Neural progenitor cell (in vitro differentiated cells): ENCODE data around the gene RUNX1. TPM values are rescaled to one million over a fixed set of nuclear protein-coding genes. Genes with fewer than 3 reads are reported as not detected.

ENCODE experiments used
- DNase-seq: peaks from one replicate; pipeline ENCODE4 v3.0.0-alpha.2; 2016; ENCODE audit warnings: low spot score
- H2AFZ ChIP-seq: fragments of 200-600 bp; sonication (generic); replicated peaks from 2 replicates; pipeline ENCODE4 v1.6.1; 2016; ENCODE audit warnings: antibody characterized with exemption
- H3F3A ChIP-seq: fragments of 200-600 bp; sonication (generic); 2 replicates; pipeline ENCODE4 v1.6.1; 2016; ENCODE audit warnings: antibody characterized with exemption, low read depth
- H3K27ac ChIP-seq: fragments of 200-600 bp; sonication (generic); 2 replicates; pipeline ENCODE4 v1.5.1; 2016; ENCODE audit warnings: mild to moderate bottlenecking
- H3K27me3 ChIP-seq: fragments of 200-600 bp; sonication (generic); 2 replicates; pipeline ENCODE4 v1.6.1; 2016; ENCODE audit warnings: mild to moderate bottlenecking, moderate library complexity
- H3K36me3 ChIP-seq: fragments of 200-600 bp; sonication (generic); 2 replicates; pipeline ENCODE4 v1.5.1; 2016
- H3K4me1 ChIP-seq: fragments of 200-600 bp; sonication (generic); 2 replicates; pipeline ENCODE4 v1.6.1; 2016; ENCODE audit warnings: mixed run types
- H3K4me2 ChIP-seq: fragments of 200-600 bp; sonication (generic); 2 replicates; pipeline ENCODE4 v1.6.1; 2016
- H3K4me3 ChIP-seq: fragments of 200-600 bp; sonication (generic); 2 replicates; pipeline ENCODE4 v1.5.1; 2016
- H3K79me2 ChIP-seq: fragments of 200-600 bp; sonication (generic); 2 replicates; pipeline ENCODE4 v1.6.1; 2016; ENCODE audit warnings: low read depth
- H3K9ac ChIP-seq: fragments of 200-600 bp; sonication (generic); 2 replicates; pipeline ENCODE4 v1.6.1; 2016
- H3K9me3 ChIP-seq: fragments of 200-600 bp; sonication (generic); 2 replicates; pipeline ENCODE4 v1.5.1; 2016; ENCODE audit warnings: low read depth
- H4K20me1 ChIP-seq: fragments of 200-600 bp; sonication (generic); 2 replicates; pipeline ENCODE4 v1.6.1; 2016; ENCODE audit warnings: low read depth
- H3K27ac Mint-ChIP-seq: 3 replicates; pipeline ENCODE4 v1.8.0; 2021; ENCODE audit warnings: mixed read lengths
- H3K27me3 Mint-ChIP-seq: 2 replicates; pipeline ENCODE4 v1.8.0; 2022; ENCODE audit warnings: low read depth, mild to moderate bottlenecking, inconsistent platforms, moderate library complexity, mixed read lengths; ENCODE audit not compliant: insufficient read depth
- H3K36me3 Mint-ChIP-seq: 3 replicates; pipeline ENCODE4 v1.8.0; 2021; ENCODE audit warnings: mixed read lengths
- H3K4me1 Mint-ChIP-seq: 3 replicates; pipeline ENCODE4 v1.8.0; 2021; ENCODE audit warnings: mixed read lengths
- H3K4me3 Mint-ChIP-seq: 3 replicates; pipeline ENCODE4 v1.8.0; 2021; ENCODE audit warnings: mild to moderate bottlenecking, moderate library complexity, mixed read lengths
- H3K9me3 Mint-ChIP-seq: 3 replicates; pipeline ENCODE4 v1.8.0; 2020; ENCODE audit warnings: mixed read lengths
- EZH2 ChIP-seq: fragments of 200-600 bp; sonication (generic); IDR thresholded peaks from 2 replicates; pipeline ENCODE4 v1.6.1; 2017; ENCODE audit warnings: antibody characterized with exemption, mild to moderate bottlenecking, moderate library complexity
- EZH2phosphoT487 ChIP-seq: fragments of 200-600 bp; sonication (generic); IDR thresholded peaks from 2 replicates; pipeline ENCODE4 v1.6.1; 2017; ENCODE audit warnings: antibody characterized with exemption
- total RNA-seq: library from RNA; depleted of rRNA; stranded (reverse); fragments of >200 nt; gene quantifications from 2 replicates; pipeline ENCODE4 v1.2.3, GENCODE V29; 2015; ENCODE audit warnings: low replicate concordance
- TF ChIP-seq, protein P1 (sequence below): fragments of 200-600 bp; sonication (generic); IDR thresholded peaks from 2 replicates; pipeline ENCODE4 v1.5.1; 2017; ENCODE audit warnings: antibody characterized with exemption, mild to moderate bottlenecking

The RUNX1 gene
- total RNA-seq, 1 donor from 2014 or later, result 0.09 TPM

DNA sequence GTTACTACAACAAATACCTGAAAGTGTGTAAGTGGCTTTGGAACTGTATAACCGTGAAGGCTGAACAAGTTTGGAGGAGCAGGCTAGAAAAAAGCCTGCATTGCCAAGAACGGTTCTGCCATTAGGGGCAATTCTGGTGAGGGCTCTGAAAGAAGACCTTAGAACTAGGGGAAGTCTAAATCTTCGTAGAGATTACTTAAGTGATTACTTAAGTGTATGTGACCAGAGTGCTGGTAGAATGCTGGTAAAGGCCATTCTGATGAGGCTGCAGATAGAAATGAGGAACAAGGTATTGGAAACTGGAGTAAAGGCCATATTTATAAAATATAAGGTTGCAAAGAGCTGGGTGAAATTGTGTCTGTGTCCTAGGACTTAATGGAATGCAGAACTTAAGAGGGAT is 222.3 kb downstream of the RUNX1 start:
- Histone ChIP-seq H2AFZ (no peak overlapping the region), H4K20me1 (no peaks in the 10 kb centered on the region), H3K9ac (no peak overlapping the region), H3F3A (no peaks in the 10 kb centered on the region), H3K4me3 (no peak overlapping the region), H3K36me3 (no peaks in the 10 kb centered on the region), H3K4me1 (no peaks in the 10 kb centered on the region), H3K9me3 (no peaks in the 10 kb centered on the region), H3K27ac (no peak overlapping the region), H3K4me2 (no peak overlapping the region), H3K79me2 (no peaks in the 10 kb centered on the region), H3K27me3 (no peaks in the 10 kb centered on the region)
- Mint-ChIP-seq H3K36me3 (no peaks in the 10 kb centered on the region), H3K9me3 (peaks cover 5% of the 10 kb centered on the region), H3K4me3 (no peak overlapping the region), H3K27ac (no peak overlapping the region), H3K27me3 (peaks cover 10% of the 10 kb centered on the region), H3K4me1 (no peaks in the 10 kb centered on the region)
- DNase-seq, result no peak
- TF ChIP-seq EZH2, result no peak
- no peak for TF ChIP-seq EZH2phosphoT487
- TF ChIP-seq, protein P1, sequence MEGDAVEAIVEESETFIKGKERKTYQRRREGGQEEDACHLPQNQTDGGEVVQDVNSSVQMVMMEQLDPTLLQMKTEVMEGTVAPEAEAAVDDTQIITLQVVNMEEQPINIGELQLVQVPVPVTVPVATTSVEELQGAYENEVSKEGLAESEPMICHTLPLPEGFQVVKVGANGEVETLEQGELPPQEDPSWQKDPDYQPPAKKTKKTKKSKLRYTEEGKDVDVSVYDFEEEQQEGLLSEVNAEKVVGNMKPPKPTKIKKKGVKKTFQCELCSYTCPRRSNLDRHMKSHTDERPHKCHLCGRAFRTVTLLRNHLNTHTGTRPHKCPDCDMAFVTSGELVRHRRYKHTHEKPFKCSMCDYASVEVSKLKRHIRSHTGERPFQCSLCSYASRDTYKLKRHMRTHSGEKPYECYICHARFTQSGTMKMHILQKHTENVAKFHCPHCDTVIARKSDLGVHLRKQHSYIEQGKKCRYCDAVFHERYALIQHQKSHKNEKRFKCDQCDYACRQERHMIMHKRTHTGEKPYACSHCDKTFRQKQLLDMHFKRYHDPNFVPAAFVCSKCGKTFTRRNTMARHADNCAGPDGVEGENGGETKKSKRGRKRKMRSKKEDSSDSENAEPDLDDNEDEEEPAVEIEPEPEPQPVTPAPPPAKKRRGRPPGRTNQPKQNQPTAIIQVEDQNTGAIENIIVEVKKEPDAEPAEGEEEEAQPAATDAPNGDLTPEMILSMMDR, result no peak

DNA sequence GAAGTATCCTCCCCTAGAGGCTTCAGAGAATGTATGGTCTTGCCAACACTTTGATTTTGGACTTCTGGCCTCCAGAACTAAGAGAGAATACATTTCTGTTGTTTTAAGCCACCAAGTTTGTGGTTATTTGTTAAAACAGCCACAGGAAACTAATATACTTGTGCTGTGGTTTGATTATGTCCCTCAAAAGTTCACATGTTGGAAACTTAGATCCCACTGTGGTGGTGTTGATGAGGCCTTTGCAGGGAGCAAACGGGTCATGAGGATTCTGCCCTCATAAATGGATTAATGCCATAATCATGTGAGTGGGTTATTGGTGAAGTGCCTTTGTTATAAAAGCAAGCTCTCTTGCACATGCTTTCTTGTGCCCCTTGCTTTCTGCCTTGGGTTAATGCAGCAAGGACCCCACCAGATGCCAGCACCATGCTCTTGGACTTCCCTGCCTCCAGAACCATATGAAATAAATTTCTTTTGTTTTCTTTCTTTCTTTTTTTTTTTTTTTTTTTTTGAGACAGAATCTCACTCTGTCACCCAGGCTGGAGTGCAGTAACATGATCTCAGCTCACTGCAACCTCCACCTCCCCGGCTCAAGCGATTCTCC is 223.1 kb downstream of the RUNX1 start:
- no peaks in the 10 kb centered on the region for H3K4me1 ChIP-seq

DNA sequence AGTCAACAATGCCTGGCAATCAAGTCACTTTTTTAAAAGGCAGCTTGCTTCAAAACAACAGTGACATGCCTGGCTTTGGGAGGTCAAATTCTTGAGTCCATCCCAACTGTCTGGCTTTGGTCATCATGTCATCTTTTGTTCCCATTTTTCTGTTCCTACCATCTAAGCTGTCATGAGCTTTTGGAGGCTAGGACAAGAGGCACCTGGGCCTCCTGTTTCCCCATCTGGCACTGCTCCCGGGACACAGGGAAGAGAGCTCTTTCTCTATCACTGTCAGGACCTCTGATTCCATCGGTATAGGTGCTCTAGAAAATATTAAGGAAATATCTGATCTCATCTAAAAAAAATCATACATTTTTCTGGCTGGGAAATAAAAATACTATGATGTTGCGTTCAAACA is 224.0 kb downstream of the RUNX1 start:
- Histone ChIP-seq H3K9ac (no peak overlapping the region), H3K4me1 (no peaks in the 10 kb centered on the region), H3K27ac (no peak overlapping the region), H3K9me3 (no peaks in the 10 kb centered on the region), H3K4me2 (no peak overlapping the region), H3F3A (no peaks in the 10 kb centered on the region), H3K36me3 (no peaks in the 10 kb centered on the region), H3K27me3 (no peaks in the 10 kb centered on the region), H3K79me2 (no peaks in the 10 kb centered on the region), H2AFZ (no peak overlapping the region), H4K20me1 (no peaks in the 10 kb centered on the region), H3K4me3 (no peak overlapping the region)
- peaks cover 5% of the 10 kb centered on the region for H3K9me3 Mint-ChIP-seq
- no peak overlapping the region for H3K27ac Mint-ChIP-seq
- TF ChIP-seq EZH2phosphoT487 (no peak), EZH2 (no peak)
- TF ChIP-seq, protein P1, result no peak
- no peaks in the 10 kb centered on the region for H3K36me3 Mint-ChIP-seq
- H3K4me3 Mint-ChIP-seq, result no peak overlapping the region
- no peak for DNase-seq
- no peaks in the 10 kb centered on the region for H3K4me1 Mint-ChIP-seq
- peaks cover 11% of the 10 kb centered on the region for H3K27me3 Mint-ChIP-seq

More for the DNA sequence above, 223.1 kb downstream of the RUNX1 start:
- TF ChIP-seq EZH2phosphoT487, result no peak
- TF ChIP-seq, protein P1, result no peak
- TF ChIP-seq EZH2, result no peak
- H3K4me2 ChIP-seq, result no peak overlapping the region
- no peaks in the 10 kb centered on the region for H3K27me3 ChIP-seq
- Mint-ChIP-seq H3K4me1 (no peaks in the 10 kb centered on the region), H3K36me3 (no peaks in the 10 kb centered on the region), H3K27ac (no peak overlapping the region), H3K4me3 (no peak overlapping the region), H3K27me3 (peaks cover 10% of the 10 kb centered on the region), H3K9me3 (peaks cover 5% of the 10 kb centered on the region)
- H3K4me3 ChIP-seq, result no peak overlapping the region
- H3F3A ChIP-seq, result no peaks in the 10 kb centered on the region
- H3K36me3 ChIP-seq, result no peaks in the 10 kb centered on the region
- H3K9me3 ChIP-seq, result no peaks in the 10 kb centered on the region
- H3K79me2 ChIP-seq, result no peaks in the 10 kb centered on the region
- no peak overlapping the region for H3K27ac ChIP-seq
- no peak overlapping the region for H2AFZ ChIP-seq
- no peak for DNase-seq
- H4K20me1 ChIP-seq, result no peaks in the 10 kb centered on the region
- no peak overlapping the region for H3K9ac ChIP-seq
